H1 (cell line): ENCODE data around the gene KRT85. TPM values are rescaled to one million over a fixed set of nuclear protein-coding genes. Genes with fewer than 3 reads are reported as not detected.

Source experiments
- BRCA1 ChIP-seq: IDR thresholded peaks from 2 replicates; pipeline ENCODE4 v1.6.1; 2012; ENCODE audit warnings: low read depth, low read length, improper control_type of control experiment
- GTF2F1 ChIP-seq: IDR thresholded peaks from 2 replicates; pipeline ENCODE4 v1.6.1; 2012; ENCODE audit warnings: low read depth, low read length, improper control_type of control experiment, borderline replicate concordance
- HDAC2 ChIP-seq, 2 experiments: fragments of 300-600 bp in 1 of 2; sonication (generic) in 1 of 2; IDR thresholded peaks; 2 replicates each; pipeline ENCODE4 v1.6.1; 2011 to 2012; ENCODE audit warnings: low read depth in 2 of 2, low read length in 2 of 2, mild to moderate bottlenecking in 2 of 2, moderate library complexity in 2 of 2, borderline replicate concordance in 1 of 2, inconsistent platforms in 1 of 2
- POLR2A ChIP-seq, 2 experiments: IDR thresholded peaks; 1 replicate in 1 of 2; 2 replicates in 1 of 2; pipeline ENCODE4 v1.6.1; 2011; ENCODE audit warnings: low read depth in 2 of 2, low read length in 2 of 2, mild to moderate bottlenecking in 2 of 2; ENCODE audit errors: control extremely low read depth in 1 of 2
- POU5F1 ChIP-seq: IDR thresholded peaks from 2 replicates; pipeline ENCODE4 v1.6.1; 2011; ENCODE audit warnings: low read depth, mild to moderate bottlenecking, low read length, moderate library complexity
- RFX5 ChIP-seq: IDR thresholded peaks from 2 replicates; pipeline ENCODE4 v1.6.1; 2011; ENCODE audit warnings: low read depth, low read length, improper control_type of control experiment, borderline replicate concordance
- polyA plus RNA-seq, 7 experiments: library from polyadenylated mRNA; depleted of rRNA in 3 of 7; stranded (reverse) in 5 of 7; unstranded in 2 of 7; fragments of >200 nt in 5 of 7; fragments of 200-250 nt in 2 of 7; gene quantifications; 1 replicate in 5 of 7; 2 replicates in 1 of 7; 4 replicates in 1 of 7; pipeline versions ENCODE4 v1.2.1 to v1.2.3, GENCODE V29; 2011 to 2013; ENCODE audit warnings: missing spikeins in 2 of 7, mixed read lengths in 2 of 7
- total RNA-seq: library from RNA; stranded (reverse); fragmentation: NEBNext Ultra II Directional; extraction: Animal tissue kit (Norgen Biotek cat#: 25700); gene quantifications from 2 replicates; pipeline ENCODE4 v1.2.1, GENCODE V29; 2021
- TF ChIP-seq, protein P1 (sequence below): IDR thresholded peaks from 2 replicates; pipeline ENCODE4 v1.6.1; 2011; ENCODE audit warnings: low read length, improper control_type of control experiment

KRT85 gene
- total and polyA plus RNA-seq, 2 of the 8 experiments (the other 6 are each of a cell fraction or from before 2014, with no cell fraction given) = not detected

GRCh38 chr12:52368508-52368907 is 1.2 kb upstream of the KRT85 start (continued):
- TF ChIP-seq RFX5 (no peak), BRCA1 (no peak), HDAC2 (IDR thresholded peaks at IDR 0.05; ENCODE audit: borderline replicate concordance in 1 of 2, low read depth in 2 of 2, low read length in 2 of 2) (no peak), POLR2A (IDR thresholded peaks at IDR 0.05; ENCODE audit: control extremely low read depth in 1 of 2, low read depth in 2 of 2, low read length in 2 of 2) (no peak), POU5F1 (no peak), GTF2F1 (no peak)
- TF ChIP-seq, protein P1, sequence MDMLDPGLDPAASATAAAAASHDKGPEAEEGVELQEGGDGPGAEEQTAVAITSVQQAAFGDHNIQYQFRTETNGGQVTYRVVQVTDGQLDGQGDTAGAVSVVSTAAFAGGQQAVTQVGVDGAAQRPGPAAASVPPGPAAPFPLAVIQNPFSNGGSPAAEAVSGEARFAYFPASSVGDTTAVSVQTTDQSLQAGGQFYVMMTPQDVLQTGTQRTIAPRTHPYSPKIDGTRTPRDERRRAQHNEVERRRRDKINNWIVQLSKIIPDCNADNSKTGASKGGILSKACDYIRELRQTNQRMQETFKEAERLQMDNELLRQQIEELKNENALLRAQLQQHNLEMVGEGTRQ = no peak
